NK-92 treated with Interleukin-12 subunit alpha and Interleukin-12 subunit beta, amount 100 ng/mL, for 24 hours (cell line): ENCODE measurements around the gene PRSS27.

Source experiments
- DNase-seq: peaks from one replicate; lab custom pipeline; 2025; lab: John Stamatoyannopoulos, UW

The PRSS27 gene

DNA sequence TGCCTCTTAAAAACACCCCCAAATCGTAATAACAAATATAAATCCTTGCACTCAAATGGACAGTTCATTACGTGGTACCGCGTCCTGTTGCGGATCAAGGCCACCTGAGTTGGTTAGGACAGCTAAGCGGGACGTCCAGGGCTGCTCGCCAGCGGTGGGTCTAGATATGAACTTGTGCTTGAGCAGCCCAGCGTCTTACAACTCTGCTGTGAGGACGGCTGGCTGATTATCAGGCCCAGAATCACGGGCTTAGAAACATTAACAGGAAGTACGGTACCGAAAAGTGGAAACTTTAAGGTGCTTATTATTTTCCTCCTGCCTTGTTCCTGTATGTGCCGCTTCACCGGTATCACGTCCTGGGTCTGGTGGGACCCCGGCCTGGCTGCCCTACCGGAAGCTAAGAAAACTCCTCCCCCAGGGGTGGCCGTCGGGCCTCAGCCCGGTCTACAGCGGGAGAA is 31.6 kb upstream of the PRSS27 start:
- peak; percentile 84 for DNase-seq

DNA sequence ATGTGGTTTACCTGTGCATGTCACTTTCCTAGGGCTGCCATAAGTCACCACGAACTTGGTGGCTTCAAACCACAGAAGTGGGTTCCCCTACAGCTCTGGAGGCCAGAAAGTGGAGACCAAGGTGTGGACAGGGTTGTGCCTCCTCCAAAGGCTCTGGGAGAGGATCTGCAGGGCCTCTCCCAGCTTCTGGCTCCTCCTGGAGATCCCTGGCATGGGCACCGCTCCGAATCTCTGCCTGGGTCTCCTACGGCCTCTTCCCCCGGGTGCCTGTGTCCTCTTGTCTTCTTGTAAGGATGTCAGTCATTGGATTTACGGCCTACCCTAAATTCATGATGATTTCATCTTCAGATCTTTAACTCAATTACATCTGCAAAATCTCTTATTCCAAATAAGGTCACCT is 29.9 kb upstream of the PRSS27 start:
- DNase-seq: no peak

DNA sequence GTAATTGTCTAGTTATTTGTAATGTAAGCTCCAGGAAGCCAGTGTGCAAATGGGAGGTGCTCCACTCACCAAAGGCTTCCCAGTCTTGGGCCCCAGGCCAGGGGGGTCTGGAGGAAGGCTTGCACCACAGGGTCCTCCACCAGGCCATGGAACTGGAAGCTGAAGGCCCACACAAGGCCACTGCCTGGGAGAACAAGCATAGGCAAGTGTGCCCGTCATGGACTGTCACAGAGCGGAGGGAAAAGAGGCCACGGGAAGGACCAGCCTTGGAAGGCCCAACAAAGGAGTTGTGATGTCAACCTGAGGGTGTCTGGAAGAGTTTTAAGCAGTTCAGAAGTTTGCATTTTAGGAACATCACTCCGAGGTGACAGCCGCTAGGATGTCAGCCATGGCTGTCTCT is 29.5 kb upstream of the PRSS27 start:
- no peak for DNase-seq

DNA sequence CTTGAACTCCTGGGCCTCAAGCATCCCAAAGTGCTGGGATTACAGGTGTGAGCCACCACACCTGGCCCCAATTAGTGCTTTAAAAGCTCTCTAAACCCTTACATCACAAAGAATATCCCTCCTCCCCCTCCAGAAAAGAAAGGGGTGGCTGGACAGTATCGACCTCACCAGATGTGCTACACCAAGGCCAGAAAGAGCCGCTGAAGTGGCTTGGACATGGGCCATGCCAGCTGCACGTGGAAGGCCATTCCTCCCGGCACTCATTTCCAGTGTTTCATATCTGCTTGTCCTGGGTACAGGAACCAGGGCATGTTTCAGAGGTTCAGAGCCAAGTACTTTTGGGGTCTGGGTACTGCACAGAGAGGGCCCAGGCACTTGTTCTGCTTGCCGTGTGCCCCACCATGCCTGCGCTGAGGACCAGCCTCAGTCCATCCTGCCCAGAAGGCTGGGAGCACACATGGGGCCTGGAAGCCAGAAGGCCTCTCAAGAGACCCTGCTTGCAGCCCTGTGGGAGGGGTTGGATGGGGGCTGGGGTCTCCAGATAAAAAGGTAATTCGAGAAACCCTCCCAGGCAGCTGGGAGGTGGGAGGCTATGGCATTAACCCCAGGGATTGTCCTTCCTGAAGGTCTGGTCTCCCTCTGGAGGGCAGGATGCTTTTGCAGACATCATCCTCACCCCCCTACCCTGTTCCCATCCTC is 28.9 kb upstream of the PRSS27 start:
- no peak for DNase-seq

DNA sequence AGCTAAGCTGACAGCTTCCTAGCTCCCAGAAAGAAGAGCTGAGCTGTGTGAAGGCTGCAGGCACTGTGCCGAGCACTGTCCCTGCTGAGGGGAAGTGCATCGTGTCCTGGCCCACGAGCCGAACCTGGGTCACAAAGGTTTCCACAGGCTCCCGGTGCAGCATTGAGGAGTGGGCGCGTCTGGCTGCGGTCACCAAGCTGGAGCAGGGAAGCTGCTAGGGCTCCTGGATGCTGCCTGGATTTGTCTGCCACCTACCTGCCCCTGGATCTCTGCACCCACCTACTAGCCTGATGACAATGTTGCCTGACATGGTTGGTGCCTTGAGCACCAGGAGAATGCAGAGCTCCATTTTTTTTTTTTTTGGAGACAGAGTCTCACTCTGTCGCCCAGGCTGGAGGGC is 25.9 kb upstream of the PRSS27 start:
- no peak for DNase-seq

DNA sequence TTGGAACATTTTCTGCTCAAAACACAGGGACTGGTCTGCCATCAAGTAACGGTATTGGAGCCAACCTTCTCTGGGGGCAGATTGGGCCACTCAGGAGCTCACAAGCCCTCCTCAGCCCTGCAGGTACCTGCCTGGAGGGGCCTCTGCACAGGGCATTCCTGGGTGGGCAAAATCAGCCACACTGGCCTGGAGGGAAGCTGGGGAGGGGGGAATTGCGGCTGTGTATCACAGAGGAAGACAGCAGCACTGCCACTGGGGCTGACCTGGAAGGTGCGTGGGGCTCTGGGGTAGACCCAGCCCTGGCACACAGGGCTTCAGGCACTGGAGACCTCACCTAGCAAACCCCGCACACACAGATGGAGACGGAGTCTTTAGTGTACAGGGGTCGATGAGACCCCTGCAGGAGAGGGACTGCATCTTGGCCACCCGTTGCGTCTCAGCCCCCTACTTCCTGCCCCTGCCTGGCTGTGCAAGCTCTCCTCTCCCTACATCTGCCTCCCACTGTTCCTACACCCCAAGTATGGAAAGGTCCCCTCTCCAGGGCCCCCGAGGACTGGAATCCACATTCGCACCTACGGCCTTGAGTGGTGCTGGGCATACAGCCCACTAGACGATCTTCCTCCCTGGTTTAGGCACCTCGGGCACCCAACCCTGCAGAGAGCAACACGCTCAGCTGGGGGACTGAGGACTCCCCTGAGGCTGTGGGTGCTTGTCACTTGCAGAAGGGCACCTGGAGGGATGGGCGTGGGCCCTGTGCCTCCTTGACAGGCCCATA is 25.3 kb upstream of the PRSS27 start:
- no peak for DNase-seq

DNA sequence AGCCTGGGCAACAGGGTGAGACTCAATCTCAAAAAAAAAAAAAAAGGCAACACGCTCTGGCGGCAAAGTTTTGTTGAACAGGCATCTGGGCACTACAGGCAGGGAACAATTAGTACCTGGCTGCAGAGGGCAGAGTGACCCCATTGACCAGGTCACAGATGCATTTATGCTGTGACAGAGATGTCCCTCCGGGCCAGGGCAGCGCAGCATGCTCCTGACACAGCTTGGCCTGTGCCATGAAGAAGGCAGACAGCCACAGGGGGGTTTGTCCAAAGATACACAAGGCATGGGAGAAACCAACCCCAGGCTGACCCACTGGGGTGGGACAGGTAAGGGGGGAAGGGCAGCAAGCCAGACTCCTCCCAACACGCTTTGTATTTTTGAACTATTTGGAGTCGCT is 24.7 kb upstream of the PRSS27 start:
- no peak for DNase-seq

DNA sequence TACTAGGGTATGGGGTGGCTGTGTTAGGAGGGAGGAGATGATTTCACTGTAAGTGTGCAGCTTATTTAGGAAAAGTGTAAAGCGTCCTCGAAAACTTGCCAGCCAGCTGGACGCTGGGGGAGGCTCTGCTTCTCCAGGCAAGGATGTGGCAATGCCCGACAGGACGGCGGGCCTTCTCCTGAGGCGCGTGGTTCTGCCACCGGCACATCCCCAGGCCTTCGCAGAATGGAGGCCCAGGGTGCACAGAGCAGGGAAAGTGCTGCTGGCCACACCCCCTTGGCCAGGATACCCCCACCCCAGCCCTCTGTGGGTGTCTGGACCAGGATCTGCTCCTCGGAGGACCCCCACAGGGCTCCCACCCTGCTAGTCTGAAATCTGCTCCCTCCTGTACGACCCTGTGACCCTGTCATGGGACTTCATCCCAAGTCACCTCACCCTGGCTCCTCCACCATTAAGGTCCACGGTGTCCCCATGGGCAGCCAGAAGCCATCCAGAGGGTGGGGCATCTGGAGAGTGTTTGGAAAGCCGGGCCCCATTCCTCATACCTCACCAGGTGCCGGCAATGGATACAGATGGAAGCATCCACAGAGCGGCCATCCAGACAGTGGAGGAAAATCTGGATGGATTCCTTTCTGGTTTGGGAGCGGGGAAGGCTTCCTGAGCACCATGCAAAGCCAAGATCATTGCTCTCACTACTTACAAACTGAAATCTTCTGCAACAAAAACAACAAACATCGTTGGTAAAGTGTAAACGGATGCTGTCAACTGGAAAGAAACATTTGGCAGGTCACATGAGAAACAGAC is 23.2 kb upstream of the PRSS27 start:
- DNase-seq: no peak

DNA sequence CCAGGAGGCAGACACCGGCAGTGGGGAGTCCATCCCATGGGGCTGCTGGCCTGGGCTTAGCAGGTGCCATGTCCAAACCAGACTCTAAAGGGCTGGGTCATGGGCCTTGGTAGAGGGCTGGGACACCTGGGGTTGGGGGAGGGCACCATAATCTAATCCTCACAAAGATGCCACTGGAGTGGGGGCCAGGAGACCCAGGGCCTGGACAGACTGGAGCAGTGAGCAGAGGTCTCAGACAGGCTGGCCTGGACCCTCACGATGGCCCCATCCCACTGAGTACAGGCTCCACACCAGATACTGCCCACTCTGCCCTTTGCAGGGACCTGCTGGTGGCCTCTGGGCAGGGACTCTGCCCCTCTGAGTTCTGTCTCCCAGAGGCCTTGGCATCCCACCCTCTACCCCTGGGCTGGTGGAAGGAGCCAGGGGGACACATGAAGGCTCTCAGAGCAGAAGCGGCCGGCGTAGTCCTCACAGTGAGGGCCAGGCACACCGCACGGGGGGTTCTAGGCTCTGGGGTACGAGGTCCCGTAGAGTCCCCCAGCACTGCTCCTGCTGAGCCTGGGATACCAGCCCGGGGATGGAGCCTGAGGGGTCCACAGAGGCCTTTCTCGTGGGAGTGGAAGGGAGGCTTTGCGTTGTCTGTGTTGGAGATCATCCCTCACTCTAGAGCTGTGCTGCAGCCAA is 22.4 kb upstream of the PRSS27 start:
- DNase-seq: no peak

DNA sequence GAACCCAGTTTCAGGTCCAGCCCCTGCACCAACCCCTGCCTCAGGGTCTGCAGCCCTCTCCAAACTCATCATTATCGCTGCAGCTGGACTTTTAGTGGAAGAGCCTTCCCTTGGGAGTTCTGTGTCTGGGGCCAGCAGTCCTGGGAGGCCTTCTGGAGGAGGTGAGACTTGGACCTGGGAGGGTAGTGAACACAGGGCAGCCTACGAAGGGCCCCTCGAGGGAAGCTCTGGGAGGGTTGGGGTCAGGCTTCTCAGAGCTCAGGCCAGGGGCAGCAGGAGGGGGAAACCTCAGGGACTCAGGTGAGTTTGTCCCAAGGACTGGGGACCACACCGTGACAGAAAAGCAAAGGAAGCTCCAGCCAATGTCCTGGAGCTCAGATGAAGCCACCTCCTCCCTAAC is 21.1 kb upstream of the PRSS27 start:
- DNase-seq: no peak

DNA sequence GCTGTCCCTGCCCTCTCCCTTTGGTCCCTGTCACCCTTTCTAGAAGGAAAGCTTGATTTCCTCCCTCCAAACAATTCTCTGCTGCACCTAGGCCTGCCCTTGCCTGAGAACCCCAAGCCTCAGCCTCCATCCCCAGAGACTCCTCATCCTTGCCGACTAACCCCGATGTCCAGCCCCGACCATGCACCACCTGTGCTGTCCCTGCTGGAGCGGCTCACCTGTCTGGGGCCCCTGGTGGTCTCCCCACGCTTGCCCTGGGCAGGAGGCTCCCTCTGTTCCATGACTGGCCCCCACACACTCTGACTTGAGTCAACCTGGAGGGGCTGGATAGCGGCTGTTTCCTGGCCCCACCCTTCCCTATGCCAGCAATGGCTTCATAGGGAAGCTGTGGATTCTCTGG is 20.5 kb upstream of the PRSS27 start:
- DNase-seq: no peak

DNA sequence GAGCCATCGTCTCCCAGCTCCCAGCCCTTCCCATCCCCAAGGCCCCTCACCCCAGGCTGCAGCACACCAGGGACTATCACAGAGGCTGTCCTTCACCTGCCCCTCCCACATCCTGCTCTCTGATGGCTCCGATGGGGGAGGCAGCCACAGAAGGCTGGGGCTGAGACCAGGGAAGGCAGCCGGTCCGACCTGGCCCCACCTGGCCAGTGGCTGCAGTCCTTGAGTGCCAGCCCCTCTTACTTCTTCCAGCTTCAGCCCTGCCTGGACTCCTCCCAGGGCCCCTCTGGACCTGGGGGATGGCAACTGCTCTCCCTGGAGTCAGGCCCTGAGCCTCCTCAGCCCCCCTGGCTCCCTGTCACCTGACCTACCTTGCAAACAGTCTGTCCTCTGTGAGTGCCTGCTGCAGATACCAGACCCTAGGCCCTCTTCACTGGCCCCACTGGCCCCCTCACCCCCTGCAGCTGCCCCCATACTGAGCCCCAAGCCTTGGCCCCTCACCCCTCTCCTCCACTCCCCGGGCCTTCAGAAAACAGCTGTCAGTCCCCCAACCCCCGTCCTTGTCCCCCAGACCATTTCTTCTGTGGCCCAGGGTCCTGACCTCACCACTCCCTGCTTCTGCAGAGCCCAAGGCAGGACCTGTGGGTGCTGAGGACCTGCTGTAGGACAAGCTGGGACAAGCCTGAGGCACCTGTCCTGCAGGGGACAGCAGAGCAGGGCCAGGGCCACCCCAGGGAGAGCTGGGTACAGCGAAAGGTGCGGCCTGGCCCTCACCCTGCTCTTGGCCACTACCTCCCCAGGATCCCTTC is 19.8 kb upstream of the PRSS27 start:
- no peak for DNase-seq

DNA sequence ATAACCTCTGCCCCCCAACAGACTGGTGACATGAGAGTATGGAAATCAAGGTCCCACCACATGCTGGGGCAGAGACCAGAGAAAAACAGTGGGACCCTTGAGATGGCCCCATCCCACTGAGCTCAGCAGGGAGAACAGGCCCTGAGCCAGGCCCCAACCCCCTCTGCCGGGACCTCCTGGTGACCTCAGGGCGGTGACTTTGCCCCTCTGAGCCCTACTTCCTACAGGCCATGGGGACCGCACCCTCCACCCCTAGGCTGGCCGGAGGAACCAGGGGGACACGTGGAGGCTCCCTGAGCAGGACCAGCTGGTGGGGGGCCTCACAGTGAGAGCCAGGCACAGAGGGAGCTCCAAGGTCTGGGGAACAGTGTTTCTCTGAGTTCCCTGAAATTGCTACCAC is 18.6 kb upstream of the PRSS27 start:
- DNase-seq: no peak

DNA sequence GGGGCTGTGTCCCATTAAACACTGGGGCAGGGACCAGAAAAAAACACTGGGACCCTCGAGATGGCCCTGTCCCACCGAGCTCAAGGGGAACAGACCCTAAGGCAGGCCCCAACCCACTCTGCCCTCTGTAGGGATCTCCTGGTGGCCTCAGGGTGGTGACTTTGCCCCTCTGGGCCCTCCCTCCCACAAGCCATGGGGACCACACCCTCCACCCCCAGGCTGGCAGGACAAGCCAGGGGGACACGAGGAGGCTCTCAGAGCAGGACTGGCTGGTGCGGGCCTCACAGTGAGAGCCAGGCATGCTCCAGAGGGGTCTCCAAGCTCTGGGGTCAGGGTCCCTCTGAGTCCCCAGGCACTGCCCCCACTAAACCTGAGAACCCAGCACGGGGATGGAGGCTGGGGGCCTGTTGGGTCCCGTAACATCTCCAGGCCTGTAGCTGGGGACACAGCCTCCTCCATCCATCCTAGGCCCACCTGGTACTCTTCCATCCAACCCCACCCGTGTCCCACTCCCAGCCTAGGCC is 17.9 kb upstream of the PRSS27 start:
- no peak for DNase-seq

DNA sequence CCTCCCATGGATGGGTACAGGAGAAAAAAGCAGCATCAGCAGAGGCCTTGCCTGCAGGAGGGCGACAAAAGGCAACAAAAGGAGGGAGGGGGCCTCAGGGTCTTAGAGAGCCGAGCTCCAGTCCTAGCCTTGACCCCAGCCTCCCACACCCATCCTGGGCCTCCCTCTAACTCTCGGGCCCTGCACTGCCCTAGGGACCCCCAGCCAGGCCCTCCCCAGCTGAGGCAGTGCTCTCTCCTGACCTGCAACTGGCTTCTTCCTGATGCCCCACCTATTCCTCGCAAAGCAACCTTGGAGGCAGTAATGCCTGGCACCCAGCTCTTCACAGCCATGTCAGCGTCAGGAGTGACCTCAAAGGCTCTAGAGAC is 17.2 kb upstream of the PRSS27 start:
- DNase-seq: no peak

DNA sequence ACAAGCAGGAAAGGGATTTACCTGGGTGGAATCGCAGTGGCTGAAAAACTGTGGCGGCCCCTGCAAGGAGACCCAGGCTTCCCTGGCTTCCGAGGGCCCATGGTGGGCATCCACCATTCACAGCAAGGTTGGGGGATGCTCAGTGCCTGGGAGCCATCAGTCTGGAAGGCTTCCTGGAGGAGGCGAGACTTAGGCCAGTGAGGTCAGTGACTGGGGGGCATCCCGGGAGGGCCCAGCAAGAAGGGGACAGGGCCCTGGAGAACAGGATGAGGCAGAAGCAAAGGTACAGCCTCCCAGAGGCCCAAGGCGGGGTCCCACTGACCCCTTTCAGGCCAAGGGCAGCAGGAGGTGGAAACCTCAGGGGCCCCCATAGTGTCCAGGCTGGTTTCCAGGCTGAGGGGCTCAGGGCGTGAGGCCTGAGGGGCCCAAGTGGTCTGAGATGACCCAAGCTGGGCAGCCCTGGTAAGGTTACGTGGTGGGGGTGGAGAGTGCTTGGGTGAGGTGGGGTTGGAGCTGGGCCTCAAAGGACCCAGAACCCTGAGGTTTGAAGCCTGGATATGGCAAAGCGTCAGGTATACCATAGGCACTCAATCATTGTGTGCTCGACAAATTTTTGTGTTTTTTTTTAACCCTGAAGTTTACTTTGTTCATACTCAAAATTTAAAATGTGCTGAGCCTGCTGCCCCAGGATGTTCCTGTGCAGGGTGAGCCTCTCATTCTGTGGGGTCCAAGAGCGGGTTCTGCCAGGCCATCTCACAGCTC is 16.6 kb upstream of the PRSS27 start:
- no peak for DNase-seq

DNA sequence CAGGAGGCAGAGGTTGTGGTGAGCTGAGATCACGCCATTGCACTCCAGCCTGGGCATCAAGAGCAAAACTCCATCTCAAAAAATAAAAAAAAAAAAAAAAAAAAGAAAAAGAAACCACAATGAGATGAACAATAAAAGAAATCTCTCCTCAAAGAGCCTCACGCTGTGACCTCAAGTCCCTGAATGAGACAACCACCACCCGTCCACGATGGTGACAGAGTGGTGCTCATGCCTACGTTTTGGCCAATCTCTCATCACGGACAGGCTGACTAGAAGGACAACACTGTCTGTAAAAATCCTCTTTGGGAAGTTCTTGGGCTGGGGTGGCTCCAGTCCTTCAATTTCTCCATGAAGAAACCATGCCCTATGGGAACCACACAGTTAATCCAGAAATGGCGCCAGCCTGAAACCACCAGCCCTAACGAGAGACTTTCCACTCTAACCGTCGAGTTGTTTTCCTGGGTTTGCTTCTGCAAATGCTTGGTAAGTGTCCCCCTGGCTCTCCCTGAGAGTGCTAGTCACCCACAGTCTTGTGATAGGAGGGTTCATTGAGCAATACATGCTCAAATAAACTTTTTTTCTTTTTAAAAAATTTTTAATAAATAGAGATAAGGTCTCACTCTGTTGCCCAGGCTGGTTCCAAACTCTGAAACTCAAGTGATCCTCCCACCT is 15.0 kb upstream of the PRSS27 start:
- DNase-seq: no peak

DNA sequence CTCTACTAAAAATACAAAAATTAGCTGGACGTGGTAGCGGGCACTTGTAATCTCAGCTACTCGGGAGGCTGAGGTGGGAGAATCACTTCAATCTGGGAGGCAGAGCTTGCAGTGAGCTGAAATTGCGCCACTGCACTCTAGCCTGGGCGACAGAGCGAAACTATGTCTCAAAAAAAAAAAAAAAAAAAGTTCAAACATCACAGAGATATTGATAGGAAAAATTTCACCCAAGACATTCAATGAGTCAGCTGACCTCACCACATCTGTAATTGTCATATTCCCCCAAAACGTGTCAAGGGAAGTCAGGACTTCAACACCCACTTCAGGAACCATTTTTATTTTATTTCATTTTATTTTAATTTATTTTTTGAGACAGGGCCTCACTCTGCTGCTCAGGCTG is 8.0 kb upstream of the PRSS27 start:
- DNase-seq: no peak

DNA sequence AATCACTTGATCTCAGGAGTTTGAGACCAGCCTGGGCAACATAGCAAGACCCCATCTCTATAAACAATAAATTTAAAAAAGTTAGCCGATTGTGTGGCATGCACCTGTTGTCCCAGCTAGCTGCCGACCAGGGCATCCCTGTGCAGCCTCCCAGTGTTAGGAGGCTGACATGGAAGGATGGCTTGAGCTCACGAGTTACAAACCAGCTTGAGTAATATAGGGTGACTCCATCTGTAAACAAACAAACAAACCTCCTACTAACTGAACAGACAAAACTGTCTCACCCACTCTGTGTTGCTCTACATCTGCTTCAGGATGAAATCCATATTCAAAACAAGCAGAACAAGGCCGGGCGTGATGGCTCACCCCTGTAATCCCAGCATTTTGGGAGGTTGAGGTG is 6.9 kb upstream of the PRSS27 start:
- no peak for DNase-seq

DNA sequence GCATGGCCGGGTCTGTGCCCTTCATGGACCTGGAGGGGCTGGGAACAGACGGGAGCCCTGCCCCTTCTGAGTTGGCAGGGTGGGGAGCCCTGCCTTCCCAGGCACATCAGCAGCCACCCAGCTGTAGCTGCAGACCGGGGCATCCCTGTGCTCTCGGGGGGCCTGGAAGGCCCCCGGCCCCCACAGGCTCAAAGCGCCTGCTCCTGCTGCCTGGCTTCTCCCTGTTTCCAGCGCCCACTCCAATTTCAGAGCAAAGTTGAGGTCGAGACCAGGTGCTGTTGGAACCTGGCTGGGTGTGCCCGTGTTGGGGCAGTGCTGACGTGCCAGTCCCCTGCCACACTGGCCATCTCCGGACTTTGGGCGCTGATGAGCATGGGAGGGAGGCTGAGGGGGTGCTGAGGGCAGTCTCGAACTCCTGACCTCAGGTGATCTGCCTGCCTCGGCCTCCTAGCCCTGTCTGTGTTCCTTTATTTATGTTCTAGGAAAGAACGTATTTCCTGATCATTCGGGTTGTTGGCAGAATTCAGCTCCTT is 4.9 kb upstream of the PRSS27 start:
- no peak for DNase-seq
